Chondrocyte (in vitro differentiated cells): Measurements from ENCODE around the gene GPHA2. TPM values are rescaled to one million over a fixed set of nuclear protein-coding genes. Genes with fewer than 3 reads are reported as not detected.

Source experiments
- DNase-seq: peaks from one replicate; pipeline ENCODE4 v3.0.0; 2021; ENCODE audit warnings: mixed read lengths, low spot score
- H3K27ac Mint-ChIP-seq: one replicate; pipeline ENCODE4 v1.8.0; 2021; ENCODE audit warnings: mild to moderate bottlenecking, moderate library complexity, mixed read lengths; ENCODE audit not compliant: unreplicated experiment
- H3K27me3 Mint-ChIP-seq: 2 replicates; pipeline ENCODE4 v1.8.0; 2021; ENCODE audit warnings: low read depth, mixed read lengths
- H3K36me3 Mint-ChIP-seq: 2 replicates; pipeline ENCODE4 v1.8.0; 2021; ENCODE audit warnings: low read depth, mixed read lengths
- H3K4me1 Mint-ChIP-seq: 2 replicates; pipeline ENCODE4 v1.8.0; 2021; ENCODE audit warnings: low read depth, mild to moderate bottlenecking, mixed read lengths
- H3K4me3 Mint-ChIP-seq: one replicate; pipeline ENCODE4 v1.8.0; 2021; ENCODE audit warnings: mild to moderate bottlenecking, moderate library complexity, mixed read lengths; ENCODE audit not compliant: unreplicated experiment
- H3K9me3 Mint-ChIP-seq: 2 replicates; pipeline ENCODE4 v1.8.0; 2021; ENCODE audit warnings: low read depth, mixed read lengths
- total RNA-seq: library from RNA; stranded (reverse); gene quantifications from 3 replicates; pipeline ENCODE4 v1.2.1, GENCODE V29; 2021
- TF ChIP-seq, protein P1 (sequence below): fragments of 200-600 bp; sonication (generic); IDR thresholded peaks from 2 replicates; pipeline ENCODE4 v1.5.0; 2021; ENCODE audit warnings: antibody characterized with exemption, mild to moderate bottlenecking, moderate library complexity

Gene GPHA2
- total RNA-seq, 1 donor from 2014 or later: not detected

DNA sequence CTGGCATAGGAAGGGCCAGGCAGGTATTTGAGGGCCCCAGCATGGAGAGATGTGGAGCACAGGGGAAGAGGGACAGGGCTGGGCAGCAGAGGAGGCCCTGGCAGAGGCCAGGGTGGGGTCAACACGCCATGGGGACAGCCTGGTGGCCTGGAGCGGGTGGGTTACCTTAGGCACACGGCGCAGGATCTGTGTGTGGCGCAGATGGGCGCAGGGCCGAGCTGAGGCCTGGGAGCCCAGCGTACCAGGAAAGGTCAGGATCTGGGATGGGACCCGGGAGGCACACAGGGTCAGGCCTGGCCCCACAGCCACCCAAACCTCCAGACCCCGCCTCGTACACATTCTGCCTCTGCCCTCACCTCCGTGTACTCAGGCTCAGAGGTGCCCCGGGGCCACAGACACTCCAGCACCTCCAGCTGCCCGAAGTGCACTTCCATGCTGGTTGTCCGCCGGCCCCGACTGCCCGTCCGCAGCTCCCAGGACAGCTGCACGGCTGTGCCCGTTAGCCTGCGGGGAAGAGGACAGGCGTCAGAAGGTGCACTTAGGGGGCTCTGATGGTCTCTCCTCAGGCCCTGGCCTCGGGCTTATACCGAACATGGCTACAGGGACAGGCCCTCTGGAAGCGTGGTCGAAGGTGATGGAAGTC lies 25.1 kb downstream of the GPHA2 start:
- H3K9me3 Mint-ChIP-seq: no peaks in the 10 kb centered on the region

GRCh38 chr11:64909653-64910343 lies 25.9 kb downstream of the GPHA2 start:
- H3K27me3 Mint-ChIP-seq: no peaks in the 10 kb centered on the region
- no peaks in the 10 kb centered on the region for H3K4me1 Mint-ChIP-seq

More for the DNA sequence above, 25.1 kb downstream of the GPHA2 start:
- Mint-ChIP-seq H3K27me3 (no peaks in the 10 kb centered on the region), H3K36me3 (peaks cover 23% of the 10 kb centered on the region), H3K4me1 (no peaks in the 10 kb centered on the region), H3K4me3 (no peak overlapping the region), H3K27ac (no peak overlapping the region)
- TF ChIP-seq, protein P1, sequence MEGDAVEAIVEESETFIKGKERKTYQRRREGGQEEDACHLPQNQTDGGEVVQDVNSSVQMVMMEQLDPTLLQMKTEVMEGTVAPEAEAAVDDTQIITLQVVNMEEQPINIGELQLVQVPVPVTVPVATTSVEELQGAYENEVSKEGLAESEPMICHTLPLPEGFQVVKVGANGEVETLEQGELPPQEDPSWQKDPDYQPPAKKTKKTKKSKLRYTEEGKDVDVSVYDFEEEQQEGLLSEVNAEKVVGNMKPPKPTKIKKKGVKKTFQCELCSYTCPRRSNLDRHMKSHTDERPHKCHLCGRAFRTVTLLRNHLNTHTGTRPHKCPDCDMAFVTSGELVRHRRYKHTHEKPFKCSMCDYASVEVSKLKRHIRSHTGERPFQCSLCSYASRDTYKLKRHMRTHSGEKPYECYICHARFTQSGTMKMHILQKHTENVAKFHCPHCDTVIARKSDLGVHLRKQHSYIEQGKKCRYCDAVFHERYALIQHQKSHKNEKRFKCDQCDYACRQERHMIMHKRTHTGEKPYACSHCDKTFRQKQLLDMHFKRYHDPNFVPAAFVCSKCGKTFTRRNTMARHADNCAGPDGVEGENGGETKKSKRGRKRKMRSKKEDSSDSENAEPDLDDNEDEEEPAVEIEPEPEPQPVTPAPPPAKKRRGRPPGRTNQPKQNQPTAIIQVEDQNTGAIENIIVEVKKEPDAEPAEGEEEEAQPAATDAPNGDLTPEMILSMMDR: no peak
- no peak for DNase-seq

DNA sequence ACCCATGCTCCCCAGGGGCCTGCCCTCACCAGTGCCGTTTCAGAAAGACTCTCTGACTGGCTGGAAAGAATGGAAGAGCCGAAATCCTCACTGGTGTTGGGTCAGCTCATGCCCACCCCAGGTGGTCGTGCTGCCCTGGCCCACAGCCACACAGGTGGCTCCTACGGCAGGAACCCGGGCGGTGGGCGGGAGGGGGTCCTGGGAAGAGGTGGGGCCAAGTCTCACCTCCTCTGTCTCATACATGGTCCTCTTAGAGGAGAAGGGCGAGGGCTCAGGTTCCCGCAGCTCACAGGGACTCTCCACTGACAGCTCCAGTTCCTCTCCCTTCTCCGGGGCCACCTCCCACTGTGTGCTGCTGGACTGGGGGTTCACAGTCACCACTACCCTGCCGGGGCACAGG lies 26.9 kb downstream of the GPHA2 start:
- peaks cover 28% of the 10 kb centered on the region for H3K36me3 Mint-ChIP-seq
- no peaks in the 10 kb centered on the region for H3K4me1 Mint-ChIP-seq
- TF ChIP-seq, protein P1: no peak
- H3K4me3 Mint-ChIP-seq: no peak overlapping the region
- H3K27me3 Mint-ChIP-seq: no peaks in the 10 kb centered on the region
- no peak for DNase-seq
- H3K9me3 Mint-ChIP-seq: no peaks in the 10 kb centered on the region
- no peak overlapping the region for H3K27ac Mint-ChIP-seq

More at GRCh38 chr11:64909653-64910343, 25.9 kb downstream of the GPHA2 start:
- no peak for DNase-seq
- H3K9me3 Mint-ChIP-seq: no peaks in the 10 kb centered on the region
- TF ChIP-seq, protein P1: no peak
- H3K4me3 Mint-ChIP-seq: no peak overlapping the region
- peaks cover 27% of the 10 kb centered on the region for H3K36me3 Mint-ChIP-seq
- no peak overlapping the region for H3K27ac Mint-ChIP-seq

GRCh38 chr11:64906314-64906635 lies 29.4 kb downstream of the GPHA2 start:
- no peak overlapping the region for H3K4me3 Mint-ChIP-seq
- H3K9me3 Mint-ChIP-seq: no peaks in the 10 kb centered on the region
- DNase-seq: no peak
- no peaks in the 10 kb centered on the region for H3K4me1 Mint-ChIP-seq
- H3K27me3 Mint-ChIP-seq: no peaks in the 10 kb centered on the region
- H3K36me3 Mint-ChIP-seq: peaks cover 26% of the 10 kb centered on the region
- TF ChIP-seq, protein P1: no peak
- no peak overlapping the region for H3K27ac Mint-ChIP-seq

GRCh38 chr11:64905516-64906313 lies 30.0 kb downstream of the GPHA2 start:
- H3K4me1 Mint-ChIP-seq: no peaks in the 10 kb centered on the region
- no peak for DNase-seq
- TF ChIP-seq, protein P1: no peak
- H3K9me3 Mint-ChIP-seq: no peaks in the 10 kb centered on the region
- no peak overlapping the region for H3K4me3 Mint-ChIP-seq
- H3K27ac Mint-ChIP-seq: no peak overlapping the region
- peaks cover 24% of the 10 kb centered on the region for H3K36me3 Mint-ChIP-seq
- no peaks in the 10 kb centered on the region for H3K27me3 Mint-ChIP-seq
